PC-3 (cell line): Measurements from ENCODE around the gene PEPD.

Experiments used
- CTCF ChIP-seq: fragments of 300-600 bp; sonication (generic); conservative IDR thresholded peaks from 2 replicates; pipeline ENCODE4 v1.5.1; 2017; ENCODE audit warnings: antibody characterized with exemption, low read depth, mild to moderate bottlenecking, low read length
- EZH2 ChIP-seq: fragments of 300-600 bp; sonication (generic); IDR thresholded peaks from one replicate; pipeline ENCODE4 v1.6.1; 2017; ENCODE audit warnings: antibody characterized with exemption, mild to moderate bottlenecking, low read length; ENCODE audit not compliant: unreplicated experiment
- EZH2phosphoT487 ChIP-seq: fragments of 300-600 bp; sonication (generic); IDR thresholded peaks from 2 replicates; pipeline ENCODE4 v1.6.1; 2018; ENCODE audit warnings: mild to moderate bottlenecking, antibody characterized with exemption, low read length, borderline replicate concordance

- no peak for TF ChIP-seq CTCF
- TF ChIP-seq EZH2: no peak
- TF ChIP-seq EZH2phosphoT487: no peak
Measured at GRCh38 chr19:33488826-33489225, 32.8 kb downstream of the PEPD start.
